C4-2B (cell line): ENCODE data around the gene PTPRN2.

Experiments
- ZFX ChIP-seq: fragments of 450-650 bp; IDR thresholded peaks from 2 replicates; pipeline ENCODE4 v1.6.1; 2017
- TF ChIP-seq, protein P1 (sequence below): fragments of 450-650 bp; conservative IDR thresholded peaks from 2 replicates; pipeline ENCODE4 v1.5.1; 2017; ENCODE audit warnings: mild to moderate bottlenecking

- TF ChIP-seq, protein P1, sequence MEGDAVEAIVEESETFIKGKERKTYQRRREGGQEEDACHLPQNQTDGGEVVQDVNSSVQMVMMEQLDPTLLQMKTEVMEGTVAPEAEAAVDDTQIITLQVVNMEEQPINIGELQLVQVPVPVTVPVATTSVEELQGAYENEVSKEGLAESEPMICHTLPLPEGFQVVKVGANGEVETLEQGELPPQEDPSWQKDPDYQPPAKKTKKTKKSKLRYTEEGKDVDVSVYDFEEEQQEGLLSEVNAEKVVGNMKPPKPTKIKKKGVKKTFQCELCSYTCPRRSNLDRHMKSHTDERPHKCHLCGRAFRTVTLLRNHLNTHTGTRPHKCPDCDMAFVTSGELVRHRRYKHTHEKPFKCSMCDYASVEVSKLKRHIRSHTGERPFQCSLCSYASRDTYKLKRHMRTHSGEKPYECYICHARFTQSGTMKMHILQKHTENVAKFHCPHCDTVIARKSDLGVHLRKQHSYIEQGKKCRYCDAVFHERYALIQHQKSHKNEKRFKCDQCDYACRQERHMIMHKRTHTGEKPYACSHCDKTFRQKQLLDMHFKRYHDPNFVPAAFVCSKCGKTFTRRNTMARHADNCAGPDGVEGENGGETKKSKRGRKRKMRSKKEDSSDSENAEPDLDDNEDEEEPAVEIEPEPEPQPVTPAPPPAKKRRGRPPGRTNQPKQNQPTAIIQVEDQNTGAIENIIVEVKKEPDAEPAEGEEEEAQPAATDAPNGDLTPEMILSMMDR, result no peak
- no peak for TF ChIP-seq ZFX
Observed at GRCh38 chr7:157896774-157897555, 690.7 kb downstream of the PTPRN2 start.
